ENCODE results near the gene VCL.
"Not testable (repeated sequence)": the region's sequence is repeated elsewhere in the genome, so short reads cannot be mapped to it uniquely, and the experiment has no call there.

VCL gene

GRCh38 chr10:73997787-73998622 lies at the start of gene VCL:
Gene VCL, plus strand, starts transcription at chr10:73998116. Its CDS starts 92 bp downstream, at chr10:73998208.
- DNase-seq (ENCODE audit: low read depth in 3 of 3) = peak; percentile 87 to 96 (median 88)

GRCh38 chr10:73948947-73949633 lies 48.8 kb upstream of the VCL start:
- no peak for DNase-seq (ENCODE audit: low read depth in 3 of 3)

- no peak for DNase-seq (ENCODE audit: low read depth in 3 of 3)
These were observed 47.6 kb upstream of the VCL start for GRCh38 chr10:73950155-73950948.

GRCh38 chr10:73953665-73954064 lies 44.3 kb upstream of the VCL start:
- DNase-seq (ENCODE audit: low read depth in 3 of 3) = no peak

- DNase-seq (ENCODE audit: low read depth in 3 of 3) = no peak
These were observed 43.2 kb upstream of the VCL start for GRCh38 chr10:73954737-73955136.

- DNase-seq (ENCODE audit: low read depth in 3 of 3) = no peak
These were observed 42.2 kb upstream of the VCL start for GRCh38 chr10:73955719-73956118.

- peak in 1 of 3 experiments; percentile 12 for DNase-seq (ENCODE audit: low read depth in 3 of 3)
These were observed 41.2 kb upstream of the VCL start for GRCh38 chr10:73956476-73957359.

- DNase-seq (ENCODE audit: low read depth in 3 of 3) = no peak
These were observed 38.3 kb upstream of the VCL start for GRCh38 chr10:73959484-73960243.

GRCh38 chr10:73962386-73962785 lies 35.5 kb upstream of the VCL start:
- DNase-seq (ENCODE audit: low read depth in 3 of 3) = no peak

GRCh38 chr10:73963533-73963932 lies 34.4 kb upstream of the VCL start:
- not testable (repeated sequence) for DNase-seq (ENCODE audit: low read depth in 3 of 3)

- DNase-seq (ENCODE audit: low read depth in 3 of 3) = no peak
These were observed 33.2 kb upstream of the VCL start for GRCh38 chr10:73964743-73965142.

- not testable (repeated sequence) for DNase-seq (ENCODE audit: low read depth in 3 of 3)
These were observed 32.5 kb upstream of the VCL start for GRCh38 chr10:73965267-73965889.

- DNase-seq (ENCODE audit: low read depth in 3 of 3) = no peak
These were observed 31.8 kb upstream of the VCL start for GRCh38 chr10:73965890-73966768.

GRCh38 chr10:73967022-73967429 lies 30.9 kb upstream of the VCL start:
- no peak for DNase-seq (ENCODE audit: low read depth in 3 of 3)

GRCh38 chr10:73967544-73967943 lies 30.4 kb upstream of the VCL start:
- no peak for DNase-seq (ENCODE audit: low read depth in 3 of 3)

GRCh38 chr10:73968098-73968521 lies 29.8 kb upstream of the VCL start:
- no peak for DNase-seq (ENCODE audit: low read depth in 3 of 3)

GRCh38 chr10:73969224-73969841 lies 28.6 kb upstream of the VCL start:
- no peak for DNase-seq (ENCODE audit: low read depth in 3 of 3)

GRCh38 chr10:73970845-73971244 lies 27.1 kb upstream of the VCL start:
- no peak for DNase-seq (ENCODE audit: low read depth in 3 of 3)
